ENCODE measurements around the gene EEF1G.

The EEF1G gene

DNA sequence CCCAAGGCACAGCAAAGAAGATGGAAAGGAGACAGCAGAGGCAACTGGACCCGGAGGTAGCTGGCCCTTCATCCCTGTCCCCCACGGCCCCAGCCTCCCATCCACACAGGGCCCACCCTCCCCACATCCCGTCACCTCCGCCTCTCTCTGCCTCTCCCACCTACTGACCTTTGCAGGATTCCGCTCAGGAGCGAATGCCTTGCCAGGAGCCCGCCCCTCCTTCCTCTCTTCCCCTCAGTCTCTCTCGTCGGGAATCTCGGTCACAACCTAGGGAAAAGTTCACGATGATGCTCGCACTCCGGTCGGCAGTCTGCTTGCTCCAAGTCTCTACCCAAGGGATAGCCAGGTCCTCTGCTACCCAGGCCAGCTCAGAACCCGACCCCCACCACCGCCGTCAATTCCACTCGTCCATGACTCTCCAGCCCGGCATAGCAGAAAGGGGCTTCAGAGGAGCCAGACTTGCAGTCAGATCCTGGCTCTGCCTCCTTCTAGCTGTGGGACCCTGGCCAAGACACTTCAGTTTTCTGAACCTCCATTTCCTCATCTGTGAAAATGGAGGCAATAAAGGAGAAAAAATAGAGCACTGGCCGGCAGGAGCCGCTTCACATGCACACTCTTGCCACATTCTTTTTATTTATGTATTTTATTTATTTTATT lies 37.3 kb downstream of the EEF1G start:
- H3K4me3 Mint-ChIP-seq, result no peak overlapping the region
- no peak for DNase-seq
- no peak for ATAC-seq
- peaks cover 30% of the 10 kb centered on the region for H3K4me1 Mint-ChIP-seq
- H3K9me3 Mint-ChIP-seq, result no peaks in the 10 kb centered on the region
- H3K27me3 Mint-ChIP-seq, result no peaks in the 10 kb centered on the region
- peaks cover 17% of the 10 kb centered on the region for H3K36me3 Mint-ChIP-seq (ENCODE audit: low read depth)
- peak overlapping the region; percentile 15 for H3K27ac Mint-ChIP-seq

DNA sequence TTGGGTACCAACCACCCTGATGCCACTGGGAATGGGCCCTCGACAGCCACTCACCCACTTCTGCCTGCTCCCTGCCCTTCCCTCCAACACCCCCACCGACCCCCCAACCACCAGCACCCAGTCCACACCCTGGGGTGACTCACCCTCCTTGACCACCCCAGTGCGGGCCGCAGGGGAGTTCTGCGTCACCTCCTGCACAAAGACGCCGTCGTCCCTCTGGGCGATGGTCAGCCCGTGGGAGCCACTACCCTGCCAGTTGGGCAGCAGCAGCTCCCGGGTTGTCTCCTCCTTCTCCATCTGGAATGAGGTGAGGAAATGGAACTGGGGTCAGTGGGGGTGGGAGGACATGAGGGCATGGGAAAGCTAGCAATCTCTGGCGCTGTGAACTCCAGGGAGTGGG lies 37.9 kb downstream of the EEF1G start:
- Mint-ChIP-seq H3K27me3 (no peaks in the 10 kb centered on the region), H3K9me3 (no peaks in the 10 kb centered on the region), H3K4me3 (no peak overlapping the region), H3K36me3 (ENCODE audit: low read depth) (peaks cover 20% of the 10 kb centered on the region), H3K4me1 (peaks cover 23% of the 10 kb centered on the region), H3K27ac (no peak overlapping the region)
- ATAC-seq, result no peak
- DNase-seq, result no peak

DNA sequence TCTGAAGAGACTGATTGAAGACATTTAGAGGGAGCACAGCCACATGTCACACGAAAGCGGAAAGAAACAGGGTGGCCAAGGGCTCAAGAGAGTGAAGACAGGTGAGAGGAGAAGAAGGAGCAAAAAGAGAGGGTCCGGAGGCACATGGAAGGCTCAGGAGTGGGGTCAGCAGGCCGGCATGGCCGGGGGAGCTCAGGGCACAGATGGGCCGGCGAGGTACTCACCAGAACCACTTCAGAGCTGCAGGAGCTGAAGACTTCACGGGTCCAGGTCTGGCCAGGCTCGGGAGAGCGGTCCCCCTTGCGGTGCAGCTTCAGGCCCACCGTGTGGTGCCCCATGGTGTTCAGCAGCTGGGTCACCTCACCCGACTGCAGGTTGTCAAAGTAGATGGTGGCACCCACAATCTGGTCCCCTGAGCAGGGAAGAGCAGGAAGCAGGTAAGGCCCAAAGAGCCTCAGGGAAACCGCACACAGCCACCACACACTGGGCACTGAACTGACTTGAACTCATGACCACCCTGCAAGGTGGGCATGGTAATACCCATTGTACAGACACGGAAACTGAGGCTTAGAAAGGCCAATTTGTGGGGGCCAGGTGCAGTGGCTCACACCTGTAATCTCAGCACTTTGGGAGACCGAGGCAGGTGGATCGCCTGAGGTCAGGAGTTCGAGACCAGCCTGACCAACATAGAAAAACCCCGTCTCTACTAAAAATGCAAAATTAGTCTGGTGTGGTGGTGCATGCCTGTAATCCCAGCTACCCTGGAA lies 38.7 kb downstream of the EEF1G start:
- no peaks in the 10 kb centered on the region for H3K9me3 Mint-ChIP-seq
- peaks cover 26% of the 10 kb centered on the region for H3K36me3 Mint-ChIP-seq (ENCODE audit: low read depth)
- no peak for DNase-seq
- peaks cover 17% of the 10 kb centered on the region for H3K4me1 Mint-ChIP-seq
- ATAC-seq, result no peak
- H3K27ac Mint-ChIP-seq, result no peak overlapping the region
- no peak overlapping the region for H3K4me3 Mint-ChIP-seq
- no peaks in the 10 kb centered on the region for H3K27me3 Mint-ChIP-seq

DNA sequence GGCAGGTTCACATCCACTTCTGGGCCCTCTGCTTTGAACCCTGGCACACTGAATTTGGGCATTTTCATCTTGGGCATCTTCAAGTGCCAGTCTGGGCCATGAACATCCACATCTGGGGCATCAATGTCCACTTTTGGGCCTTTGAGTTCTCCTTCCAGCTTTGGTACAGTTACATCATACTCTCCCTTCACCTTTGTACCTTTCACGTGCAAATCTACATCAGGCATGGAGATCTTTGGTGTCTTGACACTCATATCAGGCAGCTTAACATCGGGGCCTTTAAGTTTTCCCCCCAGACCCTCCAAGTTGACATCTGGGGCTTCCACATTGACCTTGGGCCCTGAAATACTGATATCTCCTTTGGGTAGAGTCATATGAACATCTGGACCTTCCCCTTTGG lies 41.6 kb downstream of the EEF1G start:
- no peak for ATAC-seq
- H3K4me3 Mint-ChIP-seq, result no peak overlapping the region
- no peak for DNase-seq
- H3K27me3 Mint-ChIP-seq, result no peaks in the 10 kb centered on the region
- no peaks in the 10 kb centered on the region for H3K9me3 Mint-ChIP-seq
- no peak overlapping the region for H3K27ac Mint-ChIP-seq
- H3K4me1 Mint-ChIP-seq, result no peaks in the 10 kb centered on the region
- peaks cover 36% of the 10 kb centered on the region for H3K36me3 Mint-ChIP-seq (ENCODE audit: low read depth)

DNA sequence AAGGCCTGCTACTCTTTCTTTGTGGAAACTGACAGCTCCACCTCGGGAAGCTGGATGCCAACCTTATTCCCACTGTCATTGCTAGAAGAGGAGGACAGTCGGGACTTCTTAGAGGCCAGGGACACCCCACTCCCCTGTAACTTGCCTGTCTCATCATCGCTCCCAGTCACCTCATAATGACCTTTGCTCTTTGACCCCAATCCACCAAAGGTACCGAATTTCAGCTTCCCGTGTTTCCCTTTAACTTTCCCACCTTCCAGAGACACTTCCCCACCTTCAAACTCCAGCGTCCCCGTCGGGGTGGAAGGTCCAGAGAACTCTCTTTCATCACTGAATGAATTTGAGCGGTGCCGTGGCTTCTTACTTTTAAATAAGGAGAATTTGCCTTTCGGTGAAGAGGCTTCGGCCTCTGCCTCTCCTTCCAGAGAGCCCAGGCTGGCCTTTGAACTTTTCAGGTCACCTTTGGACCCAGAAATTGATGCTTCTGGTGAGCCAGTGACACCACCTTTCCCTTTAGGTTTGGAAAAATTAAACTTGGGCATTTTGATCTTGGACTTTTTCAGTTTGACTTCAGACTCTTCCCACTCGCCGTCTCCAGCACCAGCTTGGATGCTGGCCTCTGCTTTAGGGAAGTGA lies 56.8 kb downstream of the EEF1G start:
- no peak overlapping the region for H3K4me3 Mint-ChIP-seq
- no peaks in the 10 kb centered on the region for H3K9me3 Mint-ChIP-seq
- no peak for ATAC-seq
- no peaks in the 10 kb centered on the region for H3K4me1 Mint-ChIP-seq
- H3K27ac Mint-ChIP-seq, result no peak overlapping the region
- DNase-seq, result no peak
- H3K27me3 Mint-ChIP-seq, result no peaks in the 10 kb centered on the region
- H3K36me3 Mint-ChIP-seq (ENCODE audit: low read depth), result peaks cover 15% of the 10 kb centered on the region

DNA sequence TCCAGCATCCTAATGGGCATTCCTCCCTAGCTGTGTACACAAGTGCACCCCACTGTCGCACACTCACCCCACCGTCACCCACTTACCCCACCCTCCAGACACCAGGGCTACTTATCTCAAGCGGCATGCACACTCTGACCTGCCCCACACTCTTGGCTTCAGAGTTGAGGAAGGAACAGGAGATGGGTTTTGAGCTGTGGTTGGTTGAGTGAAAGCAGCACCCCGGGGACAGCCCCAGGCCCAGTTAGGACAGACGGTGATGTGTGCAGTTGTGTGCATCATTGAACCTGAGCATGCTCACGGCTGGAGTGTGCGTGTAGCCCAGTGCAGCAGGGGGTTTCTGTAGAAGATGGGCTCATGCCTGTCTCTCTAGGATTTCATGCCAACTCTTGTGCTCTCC lies 59.5 kb downstream of the EEF1G start:
- no peak for DNase-seq
- H3K27ac Mint-ChIP-seq, result no peak overlapping the region
- no peaks in the 10 kb centered on the region for H3K9me3 Mint-ChIP-seq
- H3K4me1 Mint-ChIP-seq, result no peaks in the 10 kb centered on the region
- H3K4me3 Mint-ChIP-seq, result no peak overlapping the region
- no peaks in the 10 kb centered on the region for H3K27me3 Mint-ChIP-seq
- peaks cover 8% of the 10 kb centered on the region for H3K36me3 Mint-ChIP-seq (ENCODE audit: low read depth)
- peak; percentile 41 for ATAC-seq

DNA sequence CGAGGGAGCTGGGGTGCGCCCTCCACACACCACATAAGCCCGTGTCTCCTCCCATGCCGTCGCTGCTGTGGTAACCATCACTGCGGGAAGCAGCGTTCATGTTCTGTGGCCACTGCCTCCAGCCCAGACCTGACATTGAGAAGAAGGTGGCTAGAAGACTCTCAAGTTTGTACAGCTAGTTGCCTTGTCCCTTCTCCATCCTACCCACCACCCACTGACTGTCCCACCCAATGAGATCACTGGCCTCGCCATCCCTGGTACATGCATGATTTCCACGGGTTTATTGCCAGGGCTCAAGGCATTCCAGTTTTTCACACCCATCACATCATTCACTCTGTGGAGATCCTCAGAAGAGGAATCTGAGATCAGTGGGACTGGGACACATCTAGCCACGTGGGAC lies 60.1 kb downstream of the EEF1G start:
- peaks cover 8% of the 10 kb centered on the region for H3K36me3 Mint-ChIP-seq (ENCODE audit: low read depth)
- no peak for ATAC-seq
- no peak for DNase-seq

DNA sequence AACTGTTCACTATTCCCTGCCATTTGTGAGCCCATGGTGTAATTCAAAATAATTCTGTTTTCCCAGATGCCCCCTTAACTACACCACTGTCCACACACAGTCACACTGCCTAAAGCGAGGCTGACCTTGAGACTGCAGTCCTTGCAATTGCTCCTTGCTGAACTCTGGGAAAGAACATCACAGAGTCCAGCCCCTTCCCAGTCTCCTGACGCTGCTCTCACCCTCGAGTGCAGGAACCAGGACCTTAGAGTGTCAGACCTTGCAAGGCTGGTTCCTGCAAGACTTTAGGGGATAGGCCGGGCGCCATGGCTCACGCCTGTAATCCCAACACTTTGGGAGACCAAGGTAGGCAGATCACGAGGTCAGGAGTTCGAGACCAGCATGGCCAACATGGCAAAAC lies 60.7 kb downstream of the EEF1G start:
- ATAC-seq, result no peak
- Mint-ChIP-seq H3K4me3 (no peak overlapping the region), H3K27me3 (peaks cover 2% of the 10 kb centered on the region), H3K4me1 (peaks cover 5% of the 10 kb centered on the region), H3K9me3 (no peaks in the 10 kb centered on the region), H3K27ac (no peak overlapping the region), H3K36me3 (ENCODE audit: low read depth) (peaks cover 4% of the 10 kb centered on the region)
- DNase-seq, result no peak

More for the DNA sequence above, 60.1 kb downstream of the EEF1G start:
- Mint-ChIP-seq H3K4me1 (peaks cover under 1% of the 10 kb centered on the region), H3K27me3 (peaks cover 2% of the 10 kb centered on the region), H3K27ac (no peak overlapping the region), H3K4me3 (no peak overlapping the region), H3K9me3 (no peaks in the 10 kb centered on the region)
